Neutrophil (primary cell): ENCODE data around the gene PLA2G6.

Source experiments
- H3K27ac ChIP-seq: fragments of 200-600 bp; sonication (generic); 2 replicates; pipeline ENCODE4 v1.5.1; 2016; ENCODE audit warnings: mild to moderate bottlenecking, moderate library complexity
- H3K27me3 ChIP-seq: fragments of 200-600 bp; sonication (generic); 2 replicates; pipeline ENCODE4 v1.6.0; 2016; ENCODE audit warnings: mild to moderate bottlenecking
- H3K36me3 ChIP-seq: fragments of 200-600 bp; sonication (generic); 2 replicates; pipeline ENCODE4 v1.5.1; 2017
- H3K4me1 ChIP-seq, 2 experiments: fragments of 200-600 bp in 1 of 2; sonication (generic) in 1 of 2; 1 replicate in 1 of 2; 2 replicates in 1 of 2; pipeline versions ENCODE4 v1.5.1 to v1.6.1; 2013 to 2016; ENCODE audit warnings: low read depth in 1 of 2, low read length in 1 of 2, mild to moderate bottlenecking in 1 of 2, moderate library complexity in 1 of 2; ENCODE audit not compliant: control insufficient read depth in 1 of 2, insufficient read depth in 1 of 2
- H3K4me3 ChIP-seq, 2 experiments: fragments of 200-600 bp in 1 of 2; sonication (generic) in 1 of 2; 1 replicate in 1 of 2; 2 replicates in 1 of 2; pipeline ENCODE4 v1.5.1; 2013 to 2016; ENCODE audit warnings: low read depth in 1 of 2, low read length in 1 of 2, mild to moderate bottlenecking in 1 of 2, moderate library complexity in 1 of 2
- H3K9me3 ChIP-seq: fragments of 200-600 bp; sonication (generic); 2 replicates; pipeline ENCODE4 v1.5.1; 2016
- TF ChIP-seq, protein P1 (sequence below): fragments of 200-600 bp; sonication (generic); IDR thresholded peaks from 2 replicates; pipeline ENCODE4 v1.5.1; 2016; ENCODE audit warnings: antibody characterized with exemption

Gene PLA2G6

DNA sequence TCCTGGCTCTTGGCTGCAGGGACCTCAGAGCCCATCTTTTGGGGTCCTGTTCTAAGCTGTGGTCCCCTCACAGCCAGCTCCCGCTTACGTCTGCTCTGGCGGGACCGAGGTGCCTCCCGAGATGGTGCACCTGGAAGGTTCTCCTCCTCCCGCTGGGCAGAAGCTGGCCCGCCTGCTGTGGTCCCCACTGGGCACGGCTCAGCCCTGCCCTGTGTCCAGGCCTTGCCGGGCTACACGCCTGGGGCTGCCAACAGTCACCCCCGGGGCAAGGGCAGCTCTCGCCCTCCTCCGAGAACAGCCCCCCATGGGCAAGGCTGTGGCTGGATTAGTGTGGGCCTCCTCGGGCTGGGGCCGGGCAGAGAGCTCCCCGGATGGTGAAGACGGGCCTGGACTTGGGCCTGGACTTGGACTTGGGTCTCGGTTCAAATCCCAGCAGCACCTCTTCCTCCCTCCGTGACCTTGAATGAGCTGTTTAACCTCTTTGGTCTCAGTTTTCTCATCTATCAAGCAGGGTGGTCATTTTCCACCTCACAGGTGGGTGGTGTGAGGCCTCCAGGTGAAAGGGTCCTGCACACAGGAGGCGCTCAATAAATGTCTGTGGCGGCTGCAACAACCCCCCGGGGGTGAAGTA lies 72.1 kb downstream of the PLA2G6 start:
- Histone ChIP-seq H3K4me3 (no peak overlapping the region), H3K27ac (no peak overlapping the region), H3K9me3 (no peaks in the 10 kb centered on the region), H3K36me3 (peaks cover 10% of the 10 kb centered on the region), H3K4me1 (peaks cover 0 to 1% of the 10 kb centered on the region in 2 experiments), H3K27me3 (no peaks in the 10 kb centered on the region)
- TF ChIP-seq, protein P1, sequence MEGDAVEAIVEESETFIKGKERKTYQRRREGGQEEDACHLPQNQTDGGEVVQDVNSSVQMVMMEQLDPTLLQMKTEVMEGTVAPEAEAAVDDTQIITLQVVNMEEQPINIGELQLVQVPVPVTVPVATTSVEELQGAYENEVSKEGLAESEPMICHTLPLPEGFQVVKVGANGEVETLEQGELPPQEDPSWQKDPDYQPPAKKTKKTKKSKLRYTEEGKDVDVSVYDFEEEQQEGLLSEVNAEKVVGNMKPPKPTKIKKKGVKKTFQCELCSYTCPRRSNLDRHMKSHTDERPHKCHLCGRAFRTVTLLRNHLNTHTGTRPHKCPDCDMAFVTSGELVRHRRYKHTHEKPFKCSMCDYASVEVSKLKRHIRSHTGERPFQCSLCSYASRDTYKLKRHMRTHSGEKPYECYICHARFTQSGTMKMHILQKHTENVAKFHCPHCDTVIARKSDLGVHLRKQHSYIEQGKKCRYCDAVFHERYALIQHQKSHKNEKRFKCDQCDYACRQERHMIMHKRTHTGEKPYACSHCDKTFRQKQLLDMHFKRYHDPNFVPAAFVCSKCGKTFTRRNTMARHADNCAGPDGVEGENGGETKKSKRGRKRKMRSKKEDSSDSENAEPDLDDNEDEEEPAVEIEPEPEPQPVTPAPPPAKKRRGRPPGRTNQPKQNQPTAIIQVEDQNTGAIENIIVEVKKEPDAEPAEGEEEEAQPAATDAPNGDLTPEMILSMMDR, result no peak

DNA sequence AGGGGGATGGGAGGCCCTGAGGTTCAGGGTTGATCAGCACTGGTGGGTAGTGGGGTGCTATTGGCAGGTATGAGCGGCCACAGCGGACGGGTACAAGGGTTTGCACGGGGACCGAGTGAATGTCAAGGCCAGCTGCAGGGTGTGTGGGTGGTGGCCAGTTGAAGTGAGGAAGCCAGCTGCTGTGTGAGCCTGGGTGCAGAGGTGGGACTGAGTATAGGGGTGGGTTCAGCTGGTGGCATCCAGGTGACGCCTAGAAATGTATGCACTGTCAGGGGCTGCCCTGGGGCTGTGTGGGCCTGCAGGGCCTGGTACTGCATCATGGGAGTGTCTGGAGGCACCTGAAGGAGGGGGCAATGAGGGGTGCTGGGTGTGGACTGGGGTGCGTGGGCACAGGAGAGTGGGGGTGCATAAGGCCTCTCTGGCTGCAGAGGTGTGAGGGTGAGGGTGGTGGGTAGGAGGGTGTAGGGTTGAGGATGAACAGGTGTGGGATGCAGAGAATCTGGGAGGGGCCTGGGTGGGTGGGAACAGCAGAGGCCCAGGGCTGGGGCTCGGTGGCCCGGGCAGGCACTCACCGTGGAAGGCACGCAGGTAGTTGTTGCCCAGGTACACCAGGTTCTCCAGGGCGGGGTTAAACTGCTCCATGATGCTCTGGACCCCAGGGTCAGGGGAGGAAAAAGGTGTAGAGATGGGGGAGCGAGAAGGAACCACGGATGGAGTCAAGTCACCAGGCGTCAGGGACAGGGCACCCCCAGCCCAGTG lies 72.9 kb downstream of the PLA2G6 start:
- TF ChIP-seq, protein P1, result no peak
- H3K4me1 ChIP-seq, result no peaks in the 10 kb centered on the region
- no peak overlapping the region for H3K27ac ChIP-seq
- H3K9me3 ChIP-seq, result no peaks in the 10 kb centered on the region
- H3K27me3 ChIP-seq, result no peaks in the 10 kb centered on the region
- H3K36me3 ChIP-seq, result peaks cover 10% of the 10 kb centered on the region
- no peak overlapping the region for H3K4me3 ChIP-seq

DNA sequence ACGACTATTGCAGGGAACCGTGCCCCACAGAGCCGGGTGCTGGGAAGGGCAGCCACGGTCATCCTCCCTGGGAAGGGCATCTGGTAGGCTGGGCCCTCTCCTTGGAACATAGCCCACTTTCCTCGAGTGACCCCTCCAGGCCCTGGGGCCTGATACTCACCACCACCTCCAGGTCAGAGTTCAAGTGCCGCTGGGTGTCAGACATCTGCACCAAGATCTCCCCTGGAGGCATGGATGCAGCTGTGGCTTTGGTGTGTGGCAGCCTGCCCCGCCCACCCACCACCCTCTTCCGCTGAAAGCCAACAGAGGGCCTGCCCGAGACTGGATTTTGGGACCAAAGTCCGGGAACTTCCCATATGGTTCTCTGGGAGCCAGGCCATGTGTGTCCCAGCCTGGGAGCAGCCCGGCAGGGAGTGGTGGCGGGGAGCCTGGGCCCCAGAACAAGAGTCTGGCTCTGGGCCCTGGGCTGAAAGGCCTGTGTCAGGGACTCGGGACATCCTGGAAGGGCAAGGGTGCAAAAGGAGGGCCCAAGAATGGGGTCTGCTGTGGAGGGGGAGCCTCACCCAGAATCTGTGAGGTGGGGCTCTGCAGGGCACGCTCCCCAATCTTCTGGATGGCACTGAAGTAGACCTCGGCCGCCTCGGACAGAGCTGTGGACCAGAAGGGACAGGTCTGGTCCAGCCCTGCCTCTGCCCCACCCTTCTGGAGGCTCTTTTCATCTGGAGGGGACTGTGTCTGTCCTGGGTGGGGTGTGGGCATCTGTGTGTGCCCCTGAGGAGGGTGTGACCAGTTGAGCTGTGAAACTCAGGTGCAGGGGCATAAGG lies 73.7 kb downstream of the PLA2G6 start:
- Histone ChIP-seq H3K4me3 (no peak overlapping the region), H3K27me3 (no peaks in the 10 kb centered on the region), H3K36me3 (peaks cover 10% of the 10 kb centered on the region), H3K4me1 (no peaks in the 10 kb centered on the region), H3K27ac (no peak overlapping the region), H3K9me3 (no peaks in the 10 kb centered on the region)
- TF ChIP-seq, protein P1, result no peak

DNA sequence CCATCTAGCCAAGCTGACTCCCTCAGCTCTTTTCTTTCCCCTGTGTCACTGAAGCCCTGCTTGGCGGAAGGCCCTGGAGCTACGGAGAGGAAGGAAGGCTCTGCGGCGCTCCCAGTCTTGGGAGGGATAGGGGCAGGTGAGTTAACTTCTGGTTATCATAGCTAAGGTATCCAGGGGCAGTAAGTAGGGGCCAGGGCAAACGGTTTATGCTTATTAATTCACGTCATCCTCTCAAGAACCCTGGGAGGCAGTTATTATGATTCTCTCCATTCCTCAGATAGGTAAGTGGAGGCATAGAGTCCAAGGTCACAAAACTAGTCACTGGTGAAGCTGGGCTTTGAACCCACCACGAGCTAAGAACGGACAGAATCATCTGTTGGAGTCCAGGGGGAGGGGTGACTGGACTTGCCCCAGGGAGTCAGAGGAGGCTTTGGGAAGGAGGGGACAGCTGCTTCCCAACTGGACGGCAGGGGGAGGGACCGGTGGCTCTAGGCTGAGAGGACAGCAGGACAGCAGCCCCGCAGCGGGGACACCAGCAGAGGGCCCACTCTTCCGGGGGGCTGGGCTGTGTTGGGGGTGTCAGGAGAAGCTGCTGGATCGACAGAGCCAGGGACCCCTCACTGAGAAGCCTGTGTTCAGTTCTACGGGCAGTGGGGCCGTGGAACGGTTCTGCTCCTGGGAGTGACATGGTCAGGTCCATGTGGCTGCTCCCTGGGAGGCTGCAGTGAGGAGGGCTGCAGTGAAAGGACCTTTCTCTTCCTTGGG lies 74.6 kb downstream of the PLA2G6 start:
- H3K4me3 ChIP-seq, result no peak overlapping the region
- H3K36me3 ChIP-seq, result peaks cover 6% of the 10 kb centered on the region
- H3K27ac ChIP-seq, result no peak overlapping the region
- no peaks in the 10 kb centered on the region for H3K9me3 ChIP-seq
- no peaks in the 10 kb centered on the region for H3K27me3 ChIP-seq
- H3K4me1 ChIP-seq, result no peaks in the 10 kb centered on the region
- TF ChIP-seq, protein P1, result no peak

DNA sequence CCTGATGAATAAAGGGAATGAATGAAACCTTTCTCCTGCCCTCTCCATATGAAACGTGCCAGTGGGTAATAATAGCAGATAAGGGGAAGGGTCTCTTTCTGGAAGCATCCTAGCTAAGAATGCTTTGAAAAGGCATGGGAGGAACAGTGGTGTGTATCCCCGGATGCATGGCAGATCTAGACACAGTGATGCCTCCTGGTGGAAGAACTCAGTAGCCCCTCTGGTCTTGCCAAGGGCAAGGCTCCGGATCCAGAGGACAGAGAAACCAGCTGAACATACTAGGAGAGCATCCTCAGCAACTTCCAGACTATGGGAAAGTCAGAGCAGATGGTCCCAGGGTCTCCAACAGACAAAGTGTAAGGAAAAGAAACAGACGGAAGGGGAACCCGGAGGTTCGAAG lies 77.5 kb downstream of the PLA2G6 start:
- Histone ChIP-seq H3K9me3 (no peaks in the 10 kb centered on the region), H3K4me1 (no peaks in the 10 kb centered on the region), H3K27ac (no peak overlapping the region), H3K36me3 (no peaks in the 10 kb centered on the region), H3K4me3 (no peak overlapping the region), H3K27me3 (no peaks in the 10 kb centered on the region)
- TF ChIP-seq, protein P1, result no peak
